ENCODE measurements around the gene MRPL14.
"Not testable (repeated sequence)": the region's sequence is repeated elsewhere in the genome, so short reads cannot be mapped to it uniquely, and the experiment has no call there.

Gene MRPL14

DNA sequence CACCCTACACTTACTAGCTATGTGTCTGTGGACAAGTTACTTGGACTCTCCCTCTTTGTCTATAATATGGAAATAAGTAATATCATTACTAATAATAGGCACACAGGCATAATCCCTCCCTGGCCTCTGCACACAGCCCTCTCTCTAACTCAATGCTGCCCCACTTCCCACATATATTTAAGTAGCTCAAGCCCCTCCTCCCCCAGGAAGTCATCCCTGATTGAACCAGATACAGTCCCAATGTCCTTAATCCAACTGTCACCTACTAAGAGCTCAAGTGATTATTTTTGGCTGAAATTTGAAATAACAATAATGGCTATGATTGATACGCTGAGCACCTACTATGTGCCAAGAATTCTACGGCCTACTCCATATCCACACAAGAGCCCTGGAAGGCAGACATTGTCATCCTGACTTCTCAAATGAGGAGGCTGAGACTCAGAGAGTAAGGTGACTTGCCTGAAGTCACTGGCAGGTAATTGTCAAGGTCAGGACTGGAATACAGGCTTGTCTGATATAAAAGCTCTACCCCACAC lies 29.4 kb downstream of the MRPL14 start:
- no peak for DNase-seq

DNA sequence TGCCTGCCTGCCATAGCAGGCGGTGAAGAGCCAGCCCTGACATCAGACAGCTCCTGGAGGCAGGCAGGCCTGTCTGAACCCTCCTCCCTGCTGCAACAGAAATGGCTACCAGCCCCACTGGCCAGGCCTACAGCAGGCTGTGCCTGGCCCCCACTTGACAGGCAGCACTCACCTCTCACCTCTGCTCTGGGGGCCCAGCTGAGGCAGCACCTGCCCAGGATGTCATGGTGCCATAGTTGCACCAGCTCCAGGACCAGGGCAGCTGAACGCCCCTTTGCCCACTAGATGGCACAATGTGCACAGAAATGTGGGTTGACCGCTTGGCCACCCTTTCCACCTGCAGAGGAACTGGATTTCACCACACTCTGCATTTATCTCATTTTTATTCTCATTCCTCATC lies 30.6 kb downstream of the MRPL14 start:
- DNase-seq: no peak

DNA sequence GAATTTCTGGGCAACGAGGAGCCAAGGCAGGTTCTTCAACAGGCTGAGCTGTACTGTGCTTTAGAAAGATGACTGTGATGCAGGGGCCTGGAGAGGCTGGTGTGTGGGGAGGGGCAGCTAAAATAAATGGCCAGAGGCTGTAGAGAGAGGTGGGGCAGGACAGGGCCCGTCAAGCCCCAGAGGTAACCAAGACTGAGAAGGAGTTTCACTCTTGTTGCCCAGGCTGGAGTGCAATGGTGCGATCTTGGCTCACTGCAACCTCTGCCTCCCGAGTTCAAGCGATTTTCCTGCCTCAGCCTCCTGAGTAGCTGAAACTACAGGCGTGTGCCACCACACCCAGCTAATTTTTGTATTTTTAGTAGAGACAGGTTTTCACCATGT lies 32.0 kb downstream of the MRPL14 start:
- not testable (repeated sequence) for DNase-seq

DNA sequence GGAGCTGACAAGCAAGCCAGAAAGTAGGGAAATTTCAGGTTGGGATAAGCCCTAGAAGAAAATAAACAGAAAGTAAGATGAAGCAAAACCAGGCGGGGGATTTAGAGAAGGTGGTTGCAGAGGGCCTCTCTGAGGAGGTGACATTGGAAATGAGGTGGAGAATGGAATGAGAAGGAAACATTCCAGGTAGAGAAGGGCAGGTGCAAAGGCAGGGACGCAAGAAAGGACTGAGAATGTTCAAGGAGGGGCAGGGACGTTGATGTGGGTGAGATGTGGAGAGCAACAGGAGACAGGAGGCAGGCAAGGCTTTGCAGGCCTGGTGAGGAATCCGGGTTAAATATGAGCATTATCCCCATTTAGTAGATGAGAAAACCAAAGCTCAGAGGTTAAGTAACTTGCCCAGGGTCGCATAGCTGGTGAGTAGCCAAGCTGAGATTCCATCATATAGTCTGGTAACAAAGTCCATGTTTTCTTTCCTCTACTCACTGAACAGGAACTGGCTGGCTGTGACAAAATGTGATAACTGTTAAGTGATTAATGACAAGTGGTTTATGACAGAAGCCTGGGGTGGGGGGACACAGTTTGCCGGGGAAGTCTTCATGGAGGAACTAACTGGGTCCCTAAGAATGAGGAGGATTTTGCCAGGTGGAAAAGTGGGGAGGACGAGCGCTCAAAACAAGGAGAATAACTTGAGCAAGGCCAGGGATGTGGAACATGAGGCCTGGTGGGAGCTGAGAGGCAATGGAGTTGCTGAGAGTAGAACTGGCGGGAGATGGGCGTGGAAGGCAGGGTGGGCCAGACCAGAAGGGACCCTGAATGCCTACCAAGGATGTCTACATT lies 32.6 kb downstream of the MRPL14 start:
- no peak for DNase-seq

DNA sequence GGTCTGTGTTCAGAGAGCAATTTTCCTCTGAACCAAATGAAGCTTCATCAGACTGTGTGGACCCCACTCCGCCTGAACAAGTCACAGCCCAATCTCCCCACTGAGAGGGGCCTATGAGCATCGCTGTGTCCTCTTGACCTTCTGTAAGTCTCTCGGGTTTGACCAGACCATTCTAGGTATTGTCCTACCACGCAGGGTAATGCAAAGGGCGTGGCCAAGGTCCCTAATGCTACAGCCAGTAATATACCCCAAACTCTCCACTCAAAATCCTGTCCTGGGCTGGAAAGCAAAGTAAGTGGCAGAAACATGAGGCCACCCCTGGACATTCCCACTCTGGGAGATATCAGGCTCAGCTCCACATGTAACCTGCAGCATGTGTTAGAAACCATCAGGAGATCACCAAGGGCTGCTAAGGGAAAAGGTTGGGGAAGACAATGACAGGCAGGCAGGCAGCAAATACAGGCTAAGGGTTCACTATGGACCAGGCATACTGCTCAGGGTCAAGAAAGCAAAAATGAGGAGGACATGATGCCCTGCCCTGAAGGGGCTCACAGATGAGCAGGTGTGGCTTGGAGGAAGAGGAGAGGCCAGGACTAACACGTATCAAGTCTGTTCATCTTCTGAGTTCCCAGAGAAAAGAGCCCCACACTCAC lies 33.4 kb downstream of the MRPL14 start:
- DNase-seq: no peak

DNA sequence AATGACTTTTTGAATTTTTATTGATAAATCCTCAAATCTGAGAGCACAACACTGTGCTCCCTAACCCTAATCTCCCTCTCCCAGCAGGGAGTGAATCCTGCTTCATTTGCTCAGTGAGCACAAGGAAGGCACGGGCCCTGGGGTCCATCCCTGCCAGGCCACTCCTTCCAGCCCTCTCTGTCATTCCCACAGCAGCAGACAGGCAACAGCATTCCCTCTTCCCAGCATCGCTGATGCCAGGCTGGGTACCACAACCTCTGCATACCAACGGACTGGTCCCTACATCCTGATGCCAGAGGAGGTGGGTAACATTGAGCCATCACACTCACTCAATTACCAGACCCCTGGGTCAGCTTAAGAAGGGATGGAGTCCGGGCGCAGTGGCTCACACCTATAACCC lies 34.2 kb downstream of the MRPL14 start:
- no peak for DNase-seq

DNA sequence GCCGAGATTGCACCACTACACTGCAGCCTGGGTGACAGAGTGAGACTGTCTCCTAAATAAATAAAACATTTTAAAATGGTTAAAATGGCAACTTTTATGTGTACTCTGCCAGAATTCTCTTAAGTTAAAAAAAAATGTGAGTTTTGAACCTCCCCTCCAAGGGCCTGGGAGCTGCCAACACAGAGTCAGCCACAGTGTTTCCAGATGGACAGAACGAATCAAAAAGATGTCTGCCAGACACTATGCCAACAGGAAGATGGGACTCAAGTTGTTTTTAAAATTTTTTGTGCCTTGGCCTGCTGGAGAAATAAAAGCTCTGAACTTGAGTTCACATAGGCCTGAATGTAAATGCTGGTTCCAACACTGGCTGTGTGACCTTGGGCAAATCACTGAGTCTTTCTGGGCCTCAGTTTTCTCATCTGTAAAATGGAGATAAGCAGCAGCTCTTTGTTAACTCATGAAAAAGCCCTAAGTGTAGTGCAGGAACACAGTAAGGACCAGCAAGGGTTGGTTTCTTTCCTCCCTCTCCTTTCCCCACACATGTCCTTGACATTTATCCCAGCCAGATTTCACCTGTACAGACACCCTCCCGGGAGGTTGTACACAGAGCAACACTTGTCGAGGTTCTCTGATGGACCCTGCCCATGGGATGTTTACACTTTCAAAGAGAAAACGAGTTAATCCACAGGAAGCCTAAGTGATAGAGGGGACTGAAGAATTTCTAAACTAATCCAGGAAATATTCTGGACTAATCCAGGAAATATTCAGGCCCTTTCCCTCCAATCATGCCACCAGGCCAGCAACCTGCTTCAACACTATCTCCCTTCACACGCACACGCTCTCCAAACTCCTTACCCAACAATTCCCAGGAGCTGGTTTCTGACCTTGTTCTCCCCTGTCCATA lies 35.0 kb downstream of the MRPL14 start:
- DNase-seq: no peak

DNA sequence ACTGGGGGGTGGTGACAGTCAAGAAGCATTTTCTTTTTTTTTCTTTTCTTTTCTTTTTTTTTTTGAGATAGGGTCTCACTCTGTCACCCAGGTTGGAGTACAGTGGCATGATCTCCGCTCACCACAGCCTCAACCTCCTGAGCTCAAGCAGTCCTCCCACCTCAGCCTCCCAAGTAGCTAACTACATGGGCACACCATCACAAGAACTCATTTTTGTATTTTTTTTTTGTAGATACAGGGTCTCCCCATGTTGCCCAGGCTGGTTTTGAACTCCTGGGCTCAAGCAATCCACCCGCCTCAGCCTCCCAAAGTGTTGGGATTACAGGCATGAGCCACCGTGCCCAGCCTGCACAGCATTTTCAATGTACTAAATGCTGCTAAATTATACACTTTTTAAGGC lies 35.9 kb downstream of the MRPL14 start:
- DNase-seq: not testable (repeated sequence)

DNA sequence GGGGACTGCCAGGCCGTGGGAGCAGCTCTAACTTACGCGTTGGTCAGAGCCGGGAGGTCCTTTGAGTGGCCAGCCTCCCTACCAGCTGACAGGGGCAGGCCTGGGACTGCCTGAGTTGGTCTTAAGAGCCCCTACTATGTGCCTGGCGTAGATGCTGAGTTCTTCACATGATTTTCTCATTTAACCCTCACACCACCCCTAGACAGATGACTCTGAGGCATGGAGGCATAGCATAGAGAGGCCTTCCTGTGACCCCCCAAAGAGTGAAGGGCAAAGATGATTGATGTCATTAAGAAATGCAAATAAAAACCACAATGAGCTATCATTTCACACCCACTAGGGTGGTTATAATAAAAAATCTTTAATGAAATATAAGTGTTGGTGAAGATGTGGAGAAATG lies 36.8 kb downstream of the MRPL14 start:
- no peak for DNase-seq

DNA sequence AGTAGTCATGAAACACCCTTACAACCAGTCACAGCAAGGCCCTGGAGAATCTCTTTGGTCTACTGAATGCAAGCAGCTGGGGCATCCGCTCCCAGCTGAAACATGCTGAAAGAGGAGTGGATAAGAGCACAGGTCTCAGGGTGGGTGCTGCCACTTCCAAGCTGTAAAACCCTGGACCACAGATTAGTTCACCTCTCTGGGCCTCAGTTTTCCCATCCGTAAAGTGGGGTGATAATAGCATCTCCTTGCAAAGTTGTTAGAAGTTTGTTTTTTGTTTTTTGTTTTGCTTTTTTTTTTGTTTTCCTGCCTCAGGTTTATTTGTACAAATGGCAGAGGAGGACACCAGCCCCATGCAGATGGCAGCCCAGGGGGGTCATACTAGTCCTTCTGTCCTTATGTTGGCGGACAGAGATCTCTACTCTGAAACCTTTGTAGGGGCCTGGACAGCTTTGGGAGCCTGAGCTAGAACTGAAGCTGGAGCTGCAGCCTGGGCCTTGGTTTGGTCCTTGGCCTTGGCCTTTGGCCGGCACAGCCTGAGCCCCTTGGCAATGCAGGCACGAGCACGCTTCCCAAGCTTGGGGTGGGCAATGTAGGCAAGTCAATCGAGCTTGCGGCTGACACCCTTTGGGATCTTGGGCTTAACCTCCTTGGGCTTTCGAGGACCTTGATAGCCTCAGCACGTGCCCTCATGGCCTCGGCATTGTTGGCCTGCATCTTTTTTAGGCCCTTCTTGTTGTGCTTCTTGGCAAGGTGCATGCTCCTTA lies 38.2 kb downstream of the MRPL14 start:
- DNase-seq: no peak

DNA sequence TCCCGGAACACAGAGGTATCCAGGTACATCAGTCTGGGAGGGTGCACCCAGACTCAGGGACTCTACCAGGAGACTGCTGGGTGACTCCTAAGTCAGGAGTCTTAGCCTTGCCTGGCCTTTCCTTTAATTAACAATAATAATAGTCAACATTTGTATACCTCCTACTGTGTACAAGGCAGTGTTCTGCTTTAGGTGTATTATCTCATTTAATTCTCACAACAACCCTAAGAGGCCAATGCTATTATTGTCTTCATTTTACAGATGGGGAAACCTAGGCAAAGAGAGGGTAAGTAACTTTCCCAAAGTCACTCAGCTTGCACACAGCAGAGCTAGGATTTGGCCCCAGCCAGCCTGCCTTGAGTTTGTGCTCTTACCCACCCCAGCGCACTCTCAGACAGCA lies 39.6 kb downstream of the MRPL14 start:
- DNase-seq: no peak

DNA sequence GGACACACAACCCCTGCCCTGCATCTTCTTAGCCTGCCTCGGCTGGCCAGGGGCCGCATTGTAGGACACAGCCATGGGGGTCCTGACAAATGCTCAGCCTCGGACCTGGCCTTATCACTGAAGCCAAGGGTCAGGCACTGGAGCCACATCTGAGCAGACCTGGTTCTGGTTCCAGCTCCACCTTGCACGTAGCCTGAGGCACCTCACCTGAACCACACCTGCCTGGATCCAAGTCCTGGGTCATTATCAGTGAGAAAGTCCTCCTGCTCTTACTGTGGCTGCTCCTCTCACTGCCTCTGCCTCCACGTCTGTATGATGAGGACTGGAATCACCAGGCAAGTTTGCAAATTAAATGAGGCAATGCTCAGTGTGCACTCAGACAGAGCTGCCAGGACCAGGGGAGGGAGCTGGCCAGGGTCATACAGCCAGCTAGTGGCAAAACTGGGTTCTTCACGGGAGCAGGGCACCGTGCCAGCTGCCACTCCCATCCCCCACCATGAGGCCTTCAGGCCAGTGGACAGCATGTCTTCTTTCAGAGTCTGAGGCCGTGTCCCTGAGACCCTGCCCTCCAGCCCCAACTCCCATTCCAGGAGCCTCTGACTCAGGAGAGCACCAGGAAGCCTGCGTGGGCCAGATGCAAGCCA lies 40.2 kb downstream of the MRPL14 start:
- no peak for DNase-seq

DNA sequence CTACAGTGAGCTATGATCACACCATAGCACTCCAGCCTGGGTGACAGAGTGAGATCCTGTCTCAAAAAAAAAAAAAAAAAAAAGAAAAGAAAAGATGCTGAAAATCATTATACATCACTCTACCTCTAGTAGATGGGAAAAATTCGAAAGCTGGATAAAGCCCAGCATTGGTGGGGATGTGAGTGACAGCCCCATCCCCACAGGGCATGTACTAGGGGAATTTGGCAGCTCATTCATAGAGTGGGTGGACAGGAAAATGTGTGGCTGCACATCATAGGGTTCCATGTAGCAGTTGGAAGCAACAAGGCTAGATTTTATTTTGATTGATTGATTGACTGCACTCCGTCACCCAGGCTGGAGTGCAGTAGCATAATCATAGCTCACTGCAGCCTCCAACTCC lies 42.0 kb downstream of the MRPL14 start:
- no peak for DNase-seq

DNA sequence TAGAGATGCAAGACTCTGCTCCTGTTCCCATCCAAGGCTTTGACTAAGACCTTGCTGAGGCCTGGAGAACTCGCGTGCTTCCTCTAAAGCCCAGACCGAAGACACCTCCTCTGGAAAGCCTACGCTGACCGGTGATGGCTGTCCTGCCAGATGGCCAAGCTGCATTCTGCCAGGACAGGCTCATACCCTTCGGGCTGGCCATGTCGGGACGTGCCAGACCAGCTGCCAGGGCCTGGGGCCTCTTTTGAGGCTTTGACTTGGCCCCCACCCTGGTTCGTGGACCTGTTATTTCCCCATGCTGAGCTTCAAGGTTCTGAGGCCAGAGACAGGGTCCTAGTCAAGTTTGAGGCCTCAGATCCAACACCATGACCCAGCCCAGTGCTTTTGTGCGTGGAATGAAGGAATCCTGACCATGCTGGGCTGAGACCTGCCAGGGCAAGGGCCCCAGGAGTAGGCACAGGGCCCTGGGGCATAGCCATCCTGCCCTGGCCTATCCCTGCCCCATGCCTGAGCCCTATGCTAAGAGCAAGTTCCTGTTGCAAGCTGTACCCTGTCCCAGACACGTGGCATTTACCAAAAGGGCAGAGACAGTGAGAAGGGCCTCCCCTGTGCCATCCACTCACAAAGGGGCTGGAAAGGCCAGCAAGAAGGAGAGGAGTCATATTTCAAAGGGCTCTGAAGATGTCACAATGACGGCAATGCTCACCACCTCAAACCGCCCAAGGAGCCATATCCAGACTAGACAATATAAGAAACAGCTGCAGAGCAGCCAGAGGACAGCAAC lies 42.8 kb downstream of the MRPL14 start:
- DNase-seq: no peak

DNA sequence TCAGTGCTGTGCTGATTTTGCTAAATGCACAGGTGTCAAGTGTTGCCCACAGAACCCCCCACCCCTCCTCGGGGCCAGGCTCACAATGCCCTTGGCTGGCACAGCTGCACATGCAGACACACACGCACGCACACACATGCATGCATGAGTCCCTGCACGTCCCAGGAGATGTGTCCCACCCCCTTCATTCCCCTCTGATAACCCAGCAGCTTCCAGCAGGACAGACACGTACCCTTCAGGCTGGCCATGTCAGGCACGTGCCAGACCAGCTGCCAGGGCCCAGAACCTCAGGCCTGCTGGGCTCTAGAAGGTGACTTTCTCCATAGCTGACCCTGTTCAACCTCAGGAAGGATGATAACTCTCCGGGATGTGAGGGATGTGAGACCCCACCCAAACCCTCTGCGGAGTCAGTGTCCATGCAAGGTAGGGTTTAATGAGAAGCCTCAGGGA lies 44.4 kb downstream of the MRPL14 start:
- no peak for DNase-seq

DNA sequence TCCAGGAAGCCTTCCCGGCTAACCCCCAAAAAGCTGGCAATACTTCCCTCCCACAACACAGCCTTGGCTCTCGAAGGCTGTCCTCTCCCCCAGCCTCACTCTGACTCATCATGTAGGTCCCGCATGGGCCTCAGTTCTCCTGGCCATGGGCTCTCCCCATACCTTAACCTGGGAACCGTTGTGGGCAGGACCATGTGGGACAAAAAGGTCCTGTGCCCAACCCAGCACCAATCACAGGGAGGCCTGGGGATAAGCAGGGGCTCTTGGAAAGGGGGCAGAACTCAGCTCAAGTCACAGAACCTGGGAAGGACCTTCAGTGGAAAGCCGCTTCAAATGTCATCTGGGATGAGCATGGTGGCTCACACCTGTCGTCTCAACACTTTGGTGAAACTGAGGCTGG lies 45.5 kb downstream of the MRPL14 start:
- no peak for DNase-seq

DNA sequence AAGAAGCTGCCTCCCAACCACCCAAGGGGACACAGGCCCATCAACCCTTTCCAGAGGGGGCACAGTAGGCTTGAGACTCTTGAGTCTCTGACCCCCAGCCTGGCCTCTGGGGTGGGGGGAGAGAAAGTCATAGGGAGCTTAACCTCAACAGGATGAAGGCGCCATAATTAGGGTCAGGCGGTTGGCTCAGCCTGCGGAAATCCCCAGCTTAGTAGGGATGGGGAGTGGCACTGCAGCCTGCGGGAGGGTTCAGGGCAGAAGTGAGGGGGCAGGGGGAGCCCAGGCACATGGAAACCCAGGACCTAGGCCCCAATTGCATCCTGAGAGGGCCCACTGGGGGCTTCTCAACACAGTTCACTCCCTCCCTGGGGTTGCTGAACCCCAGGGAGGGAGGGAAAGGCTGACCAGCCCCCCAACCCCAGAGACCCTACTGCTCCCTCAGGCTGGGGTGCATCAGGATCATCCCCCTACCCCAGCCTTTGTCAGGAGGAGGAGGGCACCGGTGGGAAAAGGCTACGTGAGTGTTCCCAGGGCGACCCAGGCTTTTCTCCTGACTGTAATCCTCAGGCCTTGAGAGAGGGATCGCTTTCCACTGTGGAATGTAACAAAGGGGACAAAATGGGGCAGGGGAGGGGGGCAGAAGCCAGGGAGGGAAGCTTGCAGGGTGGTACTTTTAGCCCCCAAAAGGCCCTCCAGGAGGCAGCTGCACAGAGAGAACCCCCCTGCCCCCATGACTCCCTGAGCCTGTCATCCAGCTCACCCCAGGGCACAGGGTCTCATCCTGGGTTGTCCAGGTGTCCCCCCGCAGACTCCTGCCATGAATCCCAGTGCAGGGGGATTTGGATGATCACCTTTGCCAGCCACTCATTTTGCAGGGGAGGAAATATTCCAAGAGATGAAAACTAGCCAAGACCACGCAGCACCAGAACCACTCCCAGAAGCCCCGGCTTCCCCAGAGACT lies 46.4 kb downstream of the MRPL14 start:
- no peak for DNase-seq

DNA sequence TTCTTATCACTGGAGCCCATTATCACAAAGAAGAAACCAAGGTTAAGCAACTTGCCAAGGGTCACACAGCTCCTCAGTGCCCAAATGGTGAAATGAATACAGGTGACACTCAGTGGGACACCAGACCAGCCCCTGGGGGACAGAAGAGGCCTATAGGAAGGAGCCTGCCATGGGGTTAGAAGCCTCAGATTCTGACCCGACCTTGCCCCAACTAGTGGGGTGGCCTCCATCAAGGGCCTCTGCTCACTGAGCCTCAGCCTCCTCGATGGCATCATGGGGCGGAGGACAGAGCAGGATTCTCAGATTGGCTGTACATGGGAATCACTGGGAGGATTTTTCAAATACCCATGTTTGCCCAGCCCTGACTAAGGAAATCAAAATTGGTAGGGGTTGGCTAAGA lies 47.6 kb downstream of the MRPL14 start:
- DNase-seq: no peak

DNA sequence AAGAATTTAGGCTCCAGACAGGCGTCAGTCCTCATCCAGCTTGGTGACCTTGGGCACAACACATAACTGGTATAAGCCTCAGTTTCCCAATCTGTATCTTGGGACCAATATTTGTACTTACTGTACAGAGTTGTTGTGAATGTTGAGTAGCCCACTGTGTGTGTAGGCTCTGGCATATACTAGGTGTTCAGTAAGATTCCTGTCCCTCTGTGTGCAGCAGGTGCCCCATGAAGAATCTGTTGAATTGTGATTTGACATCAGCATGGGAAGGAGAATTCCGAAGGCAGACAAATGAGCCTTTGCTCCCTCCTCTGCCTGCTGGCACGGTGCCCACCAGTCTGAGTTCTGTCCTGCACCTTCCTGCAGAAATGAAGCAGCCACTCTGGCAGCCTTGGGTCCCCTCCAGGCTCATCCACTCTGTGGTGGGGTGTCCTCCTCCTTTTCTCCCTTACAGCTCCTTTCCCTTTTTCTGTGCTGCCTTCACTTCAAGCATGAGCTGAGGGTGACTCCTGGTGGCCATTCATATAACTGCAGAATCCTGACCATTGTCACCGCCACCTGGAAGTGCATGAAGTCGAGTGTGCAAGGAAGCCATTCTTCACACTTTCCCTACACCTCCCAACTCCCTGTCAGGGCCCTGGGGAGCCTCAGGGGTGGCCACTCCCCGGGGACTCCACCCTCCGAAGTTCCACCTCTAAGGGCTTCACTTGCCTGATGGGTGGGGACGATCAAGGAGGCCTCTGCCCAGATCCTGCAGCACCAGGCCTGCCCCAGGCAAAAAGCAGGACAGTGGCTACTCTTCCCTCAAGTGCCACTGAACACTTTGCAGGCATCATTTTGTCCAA lies 48.2 kb downstream of the MRPL14 start:
- DNase-seq: no peak
